Fibroblast of lung (primary cell): Measurements from ENCODE around the gene CIART. TPM values are rescaled to one million over a fixed set of nuclear protein-coding genes. Genes with fewer than 3 reads are reported as not detected.
A peak's percentile ranks its signal among the peaks of the same experiment; 100 is the strongest.
"Not testable (repeated sequence)": the region's sequence is repeated elsewhere in the genome, so short reads cannot be mapped to it uniquely, and the experiment has no call there.

Experiments
- DNase-seq, 2 donors: peaks; one replicate each; pipeline versions ENCODE4 v3.0.0 to v3.0.0-alpha.2; 2010; ENCODE audit warnings: low read depth in 2 of 2
- H2AFZ ChIP-seq: 2 replicates; pipeline ENCODE4 v1.5.1; 2012; ENCODE audit warnings: low read length, control low read depth, inconsistent platforms
- H3K27ac ChIP-seq: 2 replicates; pipeline ENCODE4 v1.5.1; 2011; ENCODE audit warnings: low read length, control low read depth; ENCODE audit not compliant: insufficient read depth
- H3K27me3 ChIP-seq: 2 replicates; pipeline ENCODE4 v1.5.1; 2011; ENCODE audit warnings: mild to moderate bottlenecking, low read length; ENCODE audit not compliant: control insufficient read depth, insufficient read depth
- H3K36me3 ChIP-seq: 2 replicates; pipeline ENCODE4 v1.5.1; 2011; ENCODE audit warnings: low read length; ENCODE audit not compliant: control insufficient read depth, insufficient read depth
- H3K4me1 ChIP-seq: 2 replicates; pipeline ENCODE4 v1.5.1; 2011; ENCODE audit warnings: low read length; ENCODE audit not compliant: control insufficient read depth, insufficient read depth; ENCODE audit errors: extremely low read depth
- H3K4me2 ChIP-seq: 2 replicates; pipeline ENCODE4 v1.5.1; 2011; ENCODE audit warnings: low read length, control low read depth; ENCODE audit not compliant: insufficient read depth; ENCODE audit errors: extremely low read depth
- H3K4me3 ChIP-seq, 4 experiments: fragments of 200-600 bp in 1 of 4; sonication (generic) in 1 of 4; replicated peaks in 1 of 4; 2 replicates each; pipeline ENCODE4 v1.5.1; 2011 to 2016; ENCODE audit warnings: low read length in 4 of 4, low read depth in 3 of 4, mild to moderate bottlenecking in 3 of 4, control low read depth in 2 of 4, inconsistent platforms in 1 of 4, mixed read lengths in 1 of 4; ENCODE audit not compliant: insufficient read depth in 1 of 4; ENCODE audit errors: control extremely low read depth in 1 of 4
- H3K79me2 ChIP-seq: 2 replicates; pipeline ENCODE4 v1.5.1; 2012; ENCODE audit warnings: mild to moderate bottlenecking, low read length, inconsistent platforms; ENCODE audit not compliant: control insufficient read depth, insufficient read depth
- H3K9ac ChIP-seq: 2 replicates; pipeline ENCODE4 v1.5.1; 2011; ENCODE audit warnings: mild to moderate bottlenecking, low read length, control low read depth; ENCODE audit not compliant: insufficient read depth
- H3K9me3 ChIP-seq: 2 replicates; pipeline ENCODE4 v1.5.1; 2012; ENCODE audit warnings: low read depth, low read length; ENCODE audit not compliant: control insufficient read depth, insufficient read depth
- H4K20me1 ChIP-seq: 2 replicates; pipeline ENCODE4 v1.5.1; 2011; ENCODE audit warnings: low read length; ENCODE audit not compliant: control insufficient read depth, insufficient read depth; ENCODE audit errors: extremely low read depth
- CTCF ChIP-seq, 2 donors: IDR thresholded peaks in 1 of 2; conservative IDR thresholded peaks in 1 of 2; 1 replicate in 1 of 2; 2 replicates in 1 of 2; pipeline ENCODE4 v1.5.1; 2011 to 2012; ENCODE audit warnings: low read length in 2 of 2, control low read depth in 1 of 2, inconsistent platforms in 1 of 2, low read depth in 1 of 2, mild to moderate bottlenecking in 1 of 2
- EZH2 ChIP-seq: IDR thresholded peaks from 2 replicates; pipeline ENCODE4 v1.5.1; 2012; ENCODE audit warnings: low read length, control low read depth, mild to moderate bottlenecking; ENCODE audit errors: missing control alignments
- polyA plus RNA-seq, 2 donors: library from polyadenylated mRNA; depleted of rRNA in 1 of 2; stranded (reverse) in 1 of 2; unstranded in 1 of 2; fragments of >200 nt; gene quantifications; 2 replicates each; pipeline ENCODE4 v1.2.1, GENCODE V29; 2011 to 2012; ENCODE audit warnings: missing spikeins in 1 of 2
- total RNA-seq: library from RNA; depleted of rRNA; stranded (reverse); fragments of >200 nt; gene quantifications from 2 replicates; pipeline ENCODE4 v1.2.1, GENCODE V29; 2014

Gene CIART
- total and polyA plus RNA-seq, 2 donors (not counting 1 experiment from before 2014, with no cell fraction given) = 10.4 to 15.3 TPM

GRCh38 chr1:150235852-150236613, 46.3 kb upstream of the CIART start, which contains the start of gene ANP32E:
Gene ANP32E (minus strand): TSS chr1:150236112. CDS start chr1:150235786, 326 bp downstream.
- H3K4me3 ChIP-seq = peak within 1 kb of the TSS; percentile 67 to 99 (median 90)
- H3K4me1 ChIP-seq = peaks cover 2% of the 10 kb centered on the region
- TF ChIP-seq CTCF (conservative IDR thresholded peaks at IDR 0.05 in 1 of 2, IDR thresholded peaks at IDR 0.05 in 1 of 2; ENCODE audit: low read depth in 1 of 2, low read length in 2 of 2) (peak; percentile 9 to 32), EZH2 (no peak)
- H3K36me3 ChIP-seq = no peaks in the 10 kb centered on the region
- H3K27me3 ChIP-seq = no peaks in the 10 kb centered on the region
- peaks cover 43% of the 10 kb centered on the region for H3K79me2 ChIP-seq
- peak within 1 kb of the TSS; percentile 94 for H2AFZ ChIP-seq
- H4K20me1 ChIP-seq = no peaks in the 10 kb centered on the region
- H3K9ac ChIP-seq = peak within 1 kb of the TSS; percentile 87
- H3K9me3 ChIP-seq = no peaks in the 10 kb centered on the region
- peak within 1 kb of the TSS; percentile 91 for H3K4me2 ChIP-seq
- peak; percentile 100 for DNase-seq
- peak within 1 kb of the TSS; percentile 94 for H3K27ac ChIP-seq

GRCh38 chr1:150236614-150237100, 45.7 kb upstream of the CIART start:
- no peak for DNase-seq
- no peaks in the 10 kb centered on the region for H4K20me1 ChIP-seq
- H3K27ac ChIP-seq = peak overlapping the region; percentile 94
- H3K4me3 ChIP-seq = peak overlapping the region; percentile 57 to 88 (median 70)
- TF ChIP-seq CTCF (conservative IDR thresholded peaks at IDR 0.05 in 1 of 2, IDR thresholded peaks at IDR 0.05 in 1 of 2; ENCODE audit: low read depth in 1 of 2, low read length in 2 of 2) = no peak
- H2AFZ ChIP-seq = peak overlapping the region; percentile 94
- no peaks in the 10 kb centered on the region for H3K9me3 ChIP-seq
- H3K4me2 ChIP-seq = peak overlapping the region; percentile 91
- H3K36me3 ChIP-seq = no peaks in the 10 kb centered on the region
- H3K79me2 ChIP-seq = peaks cover 37% of the 10 kb centered on the region
- H3K9ac ChIP-seq = peak overlapping the region; percentile 20
- no peaks in the 10 kb centered on the region for H3K27me3 ChIP-seq
- peaks cover 2% of the 10 kb centered on the region for H3K4me1 ChIP-seq

GRCh38 chr1:150237176-150237575, 45.2 kb upstream of the CIART start:
- not testable (repeated sequence) for H3K9ac ChIP-seq, H3K9me3 ChIP-seq, H3K27ac ChIP-seq, DNase-seq, H4K20me1 ChIP-seq, H3K4me1 ChIP-seq, H3K4me2 ChIP-seq, H2AFZ ChIP-seq, H3K36me3 ChIP-seq, H3K4me3 ChIP-seq, H3K27me3 ChIP-seq
- peaks cover 34% of the 10 kb centered on the region for H3K79me2 ChIP-seq
